Mesendoderm (in vitro differentiated cells): ENCODE data around the gene BAIAP2.

Source experiments
- DNase-seq: peaks from one replicate; pipeline ENCODE4 v3.0.0; 2013
- H2AK5ac ChIP-seq: 2 replicates; pipeline ENCODE4 v1.6.1; 2013; ENCODE audit warnings: low read length, inconsistent platforms
- H2BK120ac ChIP-seq: 2 replicates; pipeline ENCODE4 v1.6.1; 2013; ENCODE audit warnings: low read depth, mild to moderate bottlenecking, low read length, moderate library complexity, mixed read lengths
- H2BK15ac ChIP-seq: replicated peaks from 2 replicates; pipeline ENCODE4 v1.6.1; 2013; ENCODE audit warnings: low read depth, mild to moderate bottlenecking, moderate library complexity
- H2BK5ac ChIP-seq: 2 replicates; pipeline ENCODE4 v1.6.1; 2013; ENCODE audit warnings: low read length, inconsistent platforms
- H3K18ac ChIP-seq: 2 replicates; pipeline ENCODE4 v1.6.1; 2013; ENCODE audit warnings: mild to moderate bottlenecking, low read length, mixed read lengths
- H3K23ac ChIP-seq: one replicate; pipeline ENCODE4 v1.6.1; 2013; ENCODE audit warnings: low read length
- H3K27ac ChIP-seq: 2 replicates; pipeline ENCODE4 v1.5.1; 2013; ENCODE audit warnings: low read depth, mild to moderate bottlenecking, inconsistent platforms, low read length, moderate library complexity
- H3K27me3 ChIP-seq: 2 replicates; pipeline ENCODE4 v1.6.1; 2013; ENCODE audit warnings: low read length, control low read depth, mild to moderate bottlenecking, inconsistent platforms; ENCODE audit not compliant: insufficient read depth, poor library complexity
- H3K36me3 ChIP-seq: 2 replicates; pipeline ENCODE4 v1.6.1; 2013; ENCODE audit warnings: low read length, inconsistent platforms; ENCODE audit not compliant: control insufficient read depth, insufficient read depth
- H3K4ac ChIP-seq: one replicate; pipeline ENCODE4 v1.6.1; 2013; ENCODE audit warnings: low read depth, mild to moderate bottlenecking, low read length, moderate library complexity
- H3K4me1 ChIP-seq: 2 replicates; pipeline ENCODE4 v1.6.1; 2013; ENCODE audit warnings: low read depth, low read length, inconsistent platforms; ENCODE audit not compliant: control insufficient read depth
- H3K4me2 ChIP-seq: 2 replicates; pipeline ENCODE4 v1.6.1; 2013; ENCODE audit warnings: low read length
- H3K4me3 ChIP-seq: 2 replicates; pipeline ENCODE4 v1.5.1; 2013; ENCODE audit warnings: mild to moderate bottlenecking, low read length
- H3K56ac ChIP-seq: one replicate; pipeline ENCODE4 v1.6.1; 2013; ENCODE audit warnings: low read length
- H3K79me1 ChIP-seq: 2 replicates; pipeline ENCODE4 v1.6.1; 2013; ENCODE audit warnings: low read length, inconsistent platforms
- H3K79me2 ChIP-seq: 2 replicates; pipeline ENCODE4 v1.6.1; 2013; ENCODE audit warnings: mild to moderate bottlenecking, low read length; ENCODE audit not compliant: control insufficient read depth, insufficient read depth
- H3K9ac ChIP-seq: 2 replicates; pipeline ENCODE4 v1.6.1; 2013; ENCODE audit warnings: low read length, inconsistent platforms
- H4K5ac ChIP-seq: one replicate; pipeline ENCODE4 v1.6.1; 2013; ENCODE audit warnings: low read length
- H4K8ac ChIP-seq: one replicate; pipeline ENCODE4 v1.6.1; 2013; ENCODE audit warnings: low read depth, mild to moderate bottlenecking, control low read depth, low read length, moderate library complexity
- WGBS: extraction: QIAGEN DNeasy Blood & Tissue Kit; methylation state at CpG from one replicate; pipeline ENCODE4 v1.1.7; 2013; ENCODE audit warnings: low lambda C conversion rate, missing lambda C conversion rate; ENCODE audit not compliant: insufficient coverage; ENCODE audit errors: extremely low coverage; 5-methylcytosine and 5-hydroxymethylcytosine counted together

BAIAP2 gene

GRCh38 chr17:81049973-81050551, 15.1 kb downstream of the BAIAP2 start:
- no peaks in the 10 kb centered on the region for H3K36me3 ChIP-seq
- H2BK15ac ChIP-seq = no peak overlapping the region
- no peak overlapping the region for H3K18ac ChIP-seq
- no peak overlapping the region for H3K9ac ChIP-seq
- H2BK120ac ChIP-seq = no peak overlapping the region
- no peak overlapping the region for H3K27ac ChIP-seq
- no peak overlapping the region for H3K23ac ChIP-seq
- no peak overlapping the region for H2AK5ac ChIP-seq
- H2BK5ac ChIP-seq = no peak overlapping the region
- no peak overlapping the region for H3K4ac ChIP-seq
- DNase-seq = peak; percentile 84
- no peak overlapping the region for H3K4me3 ChIP-seq
- no peaks in the 10 kb centered on the region for H3K79me2 ChIP-seq
- WGBS = no CpG with 5 or more reads among the region's 26 CpGs
- H3K27me3 ChIP-seq = no peaks in the 10 kb centered on the region
- peak overlapping the region; percentile 15 for H3K56ac ChIP-seq
- H4K5ac ChIP-seq = no peak overlapping the region
- peaks cover 3% of the 10 kb centered on the region for H3K4me1 ChIP-seq
- H3K79me1 ChIP-seq = peaks cover 8% of the 10 kb centered on the region
- no peak overlapping the region for H3K4me2 ChIP-seq
- H4K8ac ChIP-seq = no peak overlapping the region

GRCh38 chr17:81050645-81051625, 16.0 kb downstream of the BAIAP2 start:
- Histone ChIP-seq H3K4me2 (no peak overlapping the region), H4K8ac (no peak overlapping the region), H3K79me2 (no peaks in the 10 kb centered on the region), H3K4me3 (no peak overlapping the region), H3K27ac (no peak overlapping the region), H2BK15ac (no peak overlapping the region), H3K79me1 (peaks cover 8% of the 10 kb centered on the region), H2AK5ac (no peak overlapping the region), H4K5ac (no peak overlapping the region), H3K4ac (no peak overlapping the region), H3K18ac (no peak overlapping the region), H3K9ac (no peak overlapping the region), H2BK5ac (no peak overlapping the region), H3K56ac (no peak overlapping the region), H2BK120ac (no peak overlapping the region), H3K4me1 (peaks cover 3% of the 10 kb centered on the region), H3K36me3 (no peaks in the 10 kb centered on the region), H3K23ac (no peak overlapping the region), H3K27me3 (no peaks in the 10 kb centered on the region)
- DNase-seq = no peak
- WGBS = no CpG with 5 or more reads among the region's 32 CpGs

GRCh38 chr17:81052199-81052997, 17.4 kb downstream of the BAIAP2 start:
- Histone ChIP-seq H4K5ac (no peak overlapping the region), H3K36me3 (no peaks in the 10 kb centered on the region), H3K18ac (no peak overlapping the region), H2AK5ac (no peak overlapping the region), H3K4me1 (peaks cover 5% of the 10 kb centered on the region), H3K23ac (no peak overlapping the region), H3K56ac (peak overlapping the region; percentile 70), H2BK15ac (no peak overlapping the region), H3K27ac (no peak overlapping the region), H3K4me3 (no peak overlapping the region), H3K4ac (no peak overlapping the region), H2BK120ac (no peak overlapping the region), H4K8ac (no peak overlapping the region), H3K79me2 (no peaks in the 10 kb centered on the region), H3K4me2 (no peak overlapping the region), H3K9ac (no peak overlapping the region), H3K27me3 (no peaks in the 10 kb centered on the region), H2BK5ac (no peak overlapping the region), H3K79me1 (peaks cover 7% of the 10 kb centered on the region)
- WGBS = no CpG with 5 or more reads among the region's 31 CpGs
- no peak for DNase-seq

- no peak overlapping the region for H3K4ac ChIP-seq
- no CpG with 5 or more reads among the region's 42 CpGs for WGBS
- no peak overlapping the region for H3K27ac ChIP-seq
- no peak overlapping the region for H2AK5ac ChIP-seq
- H3K23ac ChIP-seq = no peak overlapping the region
- H3K18ac ChIP-seq = no peak overlapping the region
- no peak overlapping the region for H2BK15ac ChIP-seq
- no peak overlapping the region for H4K5ac ChIP-seq
- no peaks in the 10 kb centered on the region for H3K27me3 ChIP-seq
- no peaks in the 10 kb centered on the region for H3K79me2 ChIP-seq
- peaks cover 3% of the 10 kb centered on the region for H3K79me1 ChIP-seq
- H3K4me2 ChIP-seq = no peak overlapping the region
- H2BK5ac ChIP-seq = no peak overlapping the region
- DNase-seq = no peak
- no peak overlapping the region for H2BK120ac ChIP-seq
- H3K56ac ChIP-seq = no peak overlapping the region
- peaks cover 7% of the 10 kb centered on the region for H3K4me1 ChIP-seq
- no peak overlapping the region for H4K8ac ChIP-seq
- no peak overlapping the region for H3K9ac ChIP-seq
- H3K36me3 ChIP-seq = no peaks in the 10 kb centered on the region
- H3K4me3 ChIP-seq = no peak overlapping the region
These were observed 18.4 kb downstream of the BAIAP2 start for GRCh38 chr17:81053041-81053970.

- no peaks in the 10 kb centered on the region for H3K79me2 ChIP-seq
- no peak overlapping the region for H3K56ac ChIP-seq
- no peak overlapping the region for H3K4me2 ChIP-seq
- H3K18ac ChIP-seq = no peak overlapping the region
- no CpG with 5 or more reads among the region's 12 CpGs for WGBS
- no peak overlapping the region for H2BK15ac ChIP-seq
- H3K79me1 ChIP-seq = peaks cover 3% of the 10 kb centered on the region
- peaks cover 7% of the 10 kb centered on the region for H3K4me1 ChIP-seq
- DNase-seq = no peak
- no peak overlapping the region for H3K9ac ChIP-seq
- no peaks in the 10 kb centered on the region for H3K36me3 ChIP-seq
- no peak overlapping the region for H3K4me3 ChIP-seq
- no peak overlapping the region for H3K4ac ChIP-seq
- H2AK5ac ChIP-seq = no peak overlapping the region
- H2BK5ac ChIP-seq = no peak overlapping the region
- no peak overlapping the region for H3K27ac ChIP-seq
- no peak overlapping the region for H4K5ac ChIP-seq
- H3K27me3 ChIP-seq = no peaks in the 10 kb centered on the region
- no peak overlapping the region for H2BK120ac ChIP-seq
- H4K8ac ChIP-seq = no peak overlapping the region
- no peak overlapping the region for H3K23ac ChIP-seq
These were observed 19.4 kb downstream of the BAIAP2 start for GRCh38 chr17:81054308-81054707.
